ENCODE results near the gene ZNF697.

The ZNF697 gene

DNA sequence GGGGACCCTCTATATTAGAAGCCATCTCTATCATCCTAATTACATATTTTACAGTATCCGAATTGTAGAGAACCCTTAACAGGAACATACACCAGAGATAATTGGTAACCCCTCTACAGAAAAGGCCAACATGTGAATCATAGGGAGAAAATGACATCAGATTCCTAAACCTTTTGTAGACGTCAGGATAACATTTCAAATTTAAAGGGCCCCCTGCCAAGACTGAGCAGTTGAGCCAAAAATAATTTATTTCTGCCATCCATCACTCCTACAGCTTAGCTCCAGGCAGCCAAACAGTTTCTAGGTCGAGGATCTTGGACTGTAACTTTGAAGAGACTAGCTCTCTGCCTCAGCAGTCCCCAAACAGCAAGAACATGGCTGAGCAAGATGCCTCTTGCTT is 21.2 kb downstream of the ZNF697 start:
- H3K18ac ChIP-seq (ENCODE audit: low read length) = no peak overlapping the region
- H3K4ac ChIP-seq (ENCODE audit: low read depth, low read length) = no peak overlapping the region
- H3K27me3 ChIP-seq (ENCODE audit: insufficient read depth, low read length) = no peaks in the 10 kb centered on the region
- H2BK12ac ChIP-seq (ENCODE audit: low read length) = no peak overlapping the region
- no peak overlapping the region for H3K27ac ChIP-seq (ENCODE audit: low read depth, low read length)
- no peak overlapping the region for H2AFZ ChIP-seq (ENCODE audit: insufficient read depth, low read length, poor library complexity)
- peaks cover 5% of the 10 kb centered on the region for H3K79me2 ChIP-seq (ENCODE audit: control insufficient read depth, insufficient read depth, low read length, poor library complexity)
- no peak overlapping the region for H4K12ac ChIP-seq (ENCODE audit: low read depth, low read length)
- no peak overlapping the region for H4K8ac ChIP-seq (ENCODE audit: low read depth, low read length)
- no peak overlapping the region for H2BK120ac ChIP-seq (ENCODE audit: insufficient read depth, low read length, poor library complexity)
- no peak for DNase-seq
- H3K4me2 ChIP-seq (ENCODE audit: low read length) = no peak overlapping the region
- no peak overlapping the region for H2AK5ac ChIP-seq (ENCODE audit: low read length)
- no peak overlapping the region for H3K4me3 ChIP-seq (ENCODE audit: low read depth, low read length)
- H3K14ac ChIP-seq (ENCODE audit: low read length) = no peak overlapping the region
- H4K91ac ChIP-seq (ENCODE audit: low read depth, low read length) = no peak overlapping the region
- H3K9ac ChIP-seq (ENCODE audit: low read length) = no peak overlapping the region
- no peak overlapping the region for H2BK5ac ChIP-seq (ENCODE audit: low read depth, low read length, poor library complexity)
- peaks cover 2% of the 10 kb centered on the region for H3K79me1 ChIP-seq (ENCODE audit: low read length)
- H3K9me3 ChIP-seq (ENCODE audit: insufficient read depth, low read depth, low read length) = peaks cover 4% of the 10 kb centered on the region
- peaks cover 39 to 56% of the 10 kb centered on the region in 2 experiments for H3K36me3 ChIP-seq (ENCODE audit: control insufficient read depth in 1 of 2, insufficient read depth in 2 of 2, low read length in 2 of 2)
- no CpG with 5 or more reads among the region's 3 CpGs for WGBS (ENCODE audit: extremely low coverage, insufficient coverage, insufficient read length)
- peaks cover 6 to 9% of the 10 kb centered on the region in 2 experiments for H3K4me1 ChIP-seq (ENCODE audit: control insufficient read depth in 1 of 2, insufficient read depth in 2 of 2, low read length in 2 of 2)
- H3K23ac ChIP-seq (ENCODE audit: low read length) = no peak overlapping the region

DNA sequence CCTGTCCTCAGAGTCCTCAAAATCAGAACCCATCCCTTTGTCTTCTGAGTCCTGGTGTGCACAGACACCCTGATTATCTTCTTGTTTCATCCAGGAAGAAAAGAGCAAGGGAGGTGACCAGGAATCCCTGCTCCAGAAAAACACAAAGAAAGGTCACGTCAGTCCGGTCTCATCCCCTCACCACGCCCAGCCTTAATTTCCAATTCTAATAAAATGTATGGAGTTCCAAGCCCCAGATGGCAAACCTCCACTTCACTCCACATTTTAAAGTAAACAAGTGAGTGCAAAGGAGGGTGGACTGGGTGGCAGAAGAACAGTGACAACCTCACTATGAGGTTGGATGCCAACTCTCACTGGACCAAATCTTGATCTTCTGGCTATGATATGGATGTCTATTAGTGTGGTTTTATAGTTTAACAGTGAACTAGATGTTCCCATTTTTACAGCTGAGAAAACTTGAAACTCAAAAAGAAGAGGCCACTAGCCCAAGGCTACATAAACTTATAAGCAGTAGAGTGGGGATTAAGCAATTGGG is 22.0 kb downstream of the ZNF697 start:
- Histone ChIP-seq H3K27ac (ENCODE audit: low read depth, low read length) (no peak overlapping the region), H3K4ac (ENCODE audit: low read depth, low read length) (no peak overlapping the region), H3K18ac (ENCODE audit: low read length) (no peak overlapping the region), H4K12ac (ENCODE audit: low read depth, low read length) (no peak overlapping the region), H2BK5ac (ENCODE audit: low read depth, low read length, poor library complexity) (no peak overlapping the region), H3K79me2 (ENCODE audit: control insufficient read depth, insufficient read depth, low read length, poor library complexity) (peaks cover under 1% of the 10 kb centered on the region), H3K4me2 (ENCODE audit: low read length) (no peak overlapping the region), H3K23ac (ENCODE audit: low read length) (no peak overlapping the region), H2AFZ (ENCODE audit: insufficient read depth, low read length, poor library complexity) (no peak overlapping the region), H2BK120ac (ENCODE audit: insufficient read depth, low read length, poor library complexity) (no peak overlapping the region), H2BK12ac (ENCODE audit: low read length) (no peak overlapping the region), H3K27me3 (ENCODE audit: insufficient read depth, low read length) (no peaks in the 10 kb centered on the region), H3K79me1 (ENCODE audit: low read length) (no peaks in the 10 kb centered on the region), H3K36me3 (ENCODE audit: control insufficient read depth in 1 of 2, insufficient read depth in 2 of 2, low read length in 2 of 2) (peaks cover 36 to 59% of the 10 kb centered on the region in 2 experiments), H3K9ac (ENCODE audit: low read length) (no peak overlapping the region), H3K4me3 (ENCODE audit: low read depth, low read length) (no peak overlapping the region), H4K91ac (ENCODE audit: low read depth, low read length) (no peak overlapping the region), H3K9me3 (ENCODE audit: insufficient read depth, low read depth, low read length) (peaks cover 4% of the 10 kb centered on the region), H2AK5ac (ENCODE audit: low read length) (no peak overlapping the region), H4K8ac (ENCODE audit: low read depth, low read length) (no peak overlapping the region), H3K4me1 (ENCODE audit: control insufficient read depth in 1 of 2, insufficient read depth in 2 of 2, low read length in 2 of 2) (peaks cover 2% of the 10 kb centered on the region in 2 experiments), H3K14ac (ENCODE audit: low read length) (no peak overlapping the region)
- WGBS (ENCODE audit: extremely low coverage, insufficient coverage, insufficient read length) = no CpG with 5 or more reads among the region's 3 CpGs
- no peak for DNase-seq

DNA sequence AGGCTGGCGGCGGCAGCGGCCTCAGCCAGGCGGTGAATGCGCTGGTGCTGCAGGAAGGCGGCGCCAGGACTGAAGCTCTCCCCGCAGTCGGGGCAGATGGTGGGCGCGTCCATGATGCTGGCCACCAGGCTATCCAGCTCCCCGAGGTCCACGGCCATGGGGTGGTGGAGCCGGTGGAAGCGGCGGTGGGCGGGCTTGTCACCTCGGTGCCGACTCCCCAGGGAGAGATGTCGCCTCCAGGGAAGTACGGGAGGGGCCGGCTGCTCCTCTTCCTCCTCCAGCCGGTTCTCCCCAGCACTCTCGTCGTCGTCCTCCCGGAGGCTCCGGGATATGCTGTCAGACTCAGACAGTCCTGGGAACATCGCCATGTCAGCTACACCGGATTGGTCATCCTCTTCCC is 24.4 kb downstream of the ZNF697 start:
- peaks cover 33 to 51% of the 10 kb centered on the region in 2 experiments for H3K36me3 ChIP-seq (ENCODE audit: control insufficient read depth in 1 of 2, insufficient read depth in 2 of 2, low read length in 2 of 2)
- no peak overlapping the region for H4K91ac ChIP-seq (ENCODE audit: low read depth, low read length)
- no peak overlapping the region for H2BK5ac ChIP-seq (ENCODE audit: low read depth, low read length, poor library complexity)
- no peak overlapping the region for H3K18ac ChIP-seq (ENCODE audit: low read length)
- H3K4me3 ChIP-seq (ENCODE audit: low read depth, low read length) = no peak overlapping the region
- peaks cover 0 to under 1% of the 10 kb centered on the region in 2 experiments for H3K4me1 ChIP-seq (ENCODE audit: control insufficient read depth in 1 of 2, insufficient read depth in 2 of 2, low read length in 2 of 2)
- no peaks in the 10 kb centered on the region for H3K27me3 ChIP-seq (ENCODE audit: insufficient read depth, low read length)
- H4K12ac ChIP-seq (ENCODE audit: low read depth, low read length) = no peak overlapping the region
- no peak overlapping the region for H2AFZ ChIP-seq (ENCODE audit: insufficient read depth, low read length, poor library complexity)
- H2BK120ac ChIP-seq (ENCODE audit: insufficient read depth, low read length, poor library complexity) = no peak overlapping the region
- H2BK12ac ChIP-seq (ENCODE audit: low read length) = no peak overlapping the region
- no peaks in the 10 kb centered on the region for H3K79me1 ChIP-seq (ENCODE audit: low read length)
- no peaks in the 10 kb centered on the region for H3K79me2 ChIP-seq (ENCODE audit: control insufficient read depth, insufficient read depth, low read length, poor library complexity)
- no peak overlapping the region for H3K4me2 ChIP-seq (ENCODE audit: low read length)
- no peak overlapping the region for H2AK5ac ChIP-seq (ENCODE audit: low read length)
- no peak overlapping the region for H4K8ac ChIP-seq (ENCODE audit: low read depth, low read length)
- H3K4ac ChIP-seq (ENCODE audit: low read depth, low read length) = no peak overlapping the region
- H3K27ac ChIP-seq (ENCODE audit: low read depth, low read length) = no peak overlapping the region
- H3K9ac ChIP-seq (ENCODE audit: low read length) = no peak overlapping the region
- no peak overlapping the region for H3K23ac ChIP-seq (ENCODE audit: low read length)
- WGBS (ENCODE audit: extremely low coverage, insufficient coverage, insufficient read length) = no CpG with 5 or more reads among the region's 30 CpGs
- DNase-seq = no peak
- no peak overlapping the region for H3K14ac ChIP-seq (ENCODE audit: low read length)
- H3K9me3 ChIP-seq (ENCODE audit: insufficient read depth, low read depth, low read length) = peaks cover 4% of the 10 kb centered on the region

DNA sequence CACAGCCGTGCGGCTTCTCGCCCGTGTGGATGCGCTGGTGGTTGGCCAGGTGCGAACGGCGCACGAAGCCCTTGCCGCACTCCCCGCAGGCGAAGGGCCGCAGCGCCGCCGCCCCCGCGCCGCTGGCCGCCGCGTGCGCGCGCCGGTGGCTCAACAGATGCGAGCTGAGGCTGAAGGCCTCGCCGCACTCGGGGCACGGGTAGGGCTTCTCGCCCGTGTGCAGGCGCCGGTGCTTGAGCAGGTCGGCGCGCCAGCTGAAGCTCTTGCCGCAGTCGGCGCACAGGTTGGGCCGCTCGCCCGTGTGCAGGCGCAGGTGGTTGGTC is 24.9 kb downstream of the ZNF697 start:
- Histone ChIP-seq H4K12ac (ENCODE audit: low read depth, low read length) (no peak overlapping the region), H2AK5ac (ENCODE audit: low read length) (no peak overlapping the region), H3K36me3 (ENCODE audit: control insufficient read depth in 1 of 2, insufficient read depth in 2 of 2, low read length in 2 of 2) (peaks cover 33 to 51% of the 10 kb centered on the region in 2 experiments), H4K8ac (ENCODE audit: low read depth, low read length) (no peak overlapping the region), H3K18ac (ENCODE audit: low read length) (no peak overlapping the region), H3K9ac (ENCODE audit: low read length) (no peak overlapping the region), H3K4me3 (ENCODE audit: low read depth, low read length) (no peak overlapping the region), H3K9me3 (ENCODE audit: insufficient read depth, low read depth, low read length) (peaks cover 4% of the 10 kb centered on the region), H2BK120ac (ENCODE audit: insufficient read depth, low read length, poor library complexity) (no peak overlapping the region), H3K4me2 (ENCODE audit: low read length) (no peak overlapping the region), H3K14ac (ENCODE audit: low read length) (no peak overlapping the region), H4K91ac (ENCODE audit: low read depth, low read length) (no peak overlapping the region), H3K27me3 (ENCODE audit: insufficient read depth, low read length) (no peaks in the 10 kb centered on the region), H3K79me2 (ENCODE audit: control insufficient read depth, insufficient read depth, low read length, poor library complexity) (no peaks in the 10 kb centered on the region), H3K4me1 (ENCODE audit: control insufficient read depth in 1 of 2, insufficient read depth in 2 of 2, low read length in 2 of 2) (peaks cover 5 to 6% of the 10 kb centered on the region in 2 experiments), H3K79me1 (ENCODE audit: low read length) (no peaks in the 10 kb centered on the region), H2BK5ac (ENCODE audit: low read depth, low read length, poor library complexity) (no peak overlapping the region), H3K23ac (ENCODE audit: low read length) (no peak overlapping the region), H3K27ac (ENCODE audit: low read depth, low read length) (no peak overlapping the region), H3K4ac (ENCODE audit: low read depth, low read length) (no peak overlapping the region), H2BK12ac (ENCODE audit: low read length) (no peak overlapping the region), H2AFZ (ENCODE audit: insufficient read depth, low read length, poor library complexity) (no peak overlapping the region)
- WGBS (ENCODE audit: extremely low coverage, insufficient coverage, insufficient read length) = no CpG with 5 or more reads among the region's 45 CpGs
- no peak for DNase-seq
